Measurements from ENCODE around the gene SLC12A4. TPM values are rescaled to one million over a fixed set of nuclear protein-coding genes. Genes with fewer than 3 reads are reported as not detected.

Gene SLC12A4
- total and polyA plus RNA-seq, 2 of the 13 experiments (the other 11 are each of a cell fraction or from before 2014, with no cell fraction given) = 65.1 to 84.3 TPM

DNA sequence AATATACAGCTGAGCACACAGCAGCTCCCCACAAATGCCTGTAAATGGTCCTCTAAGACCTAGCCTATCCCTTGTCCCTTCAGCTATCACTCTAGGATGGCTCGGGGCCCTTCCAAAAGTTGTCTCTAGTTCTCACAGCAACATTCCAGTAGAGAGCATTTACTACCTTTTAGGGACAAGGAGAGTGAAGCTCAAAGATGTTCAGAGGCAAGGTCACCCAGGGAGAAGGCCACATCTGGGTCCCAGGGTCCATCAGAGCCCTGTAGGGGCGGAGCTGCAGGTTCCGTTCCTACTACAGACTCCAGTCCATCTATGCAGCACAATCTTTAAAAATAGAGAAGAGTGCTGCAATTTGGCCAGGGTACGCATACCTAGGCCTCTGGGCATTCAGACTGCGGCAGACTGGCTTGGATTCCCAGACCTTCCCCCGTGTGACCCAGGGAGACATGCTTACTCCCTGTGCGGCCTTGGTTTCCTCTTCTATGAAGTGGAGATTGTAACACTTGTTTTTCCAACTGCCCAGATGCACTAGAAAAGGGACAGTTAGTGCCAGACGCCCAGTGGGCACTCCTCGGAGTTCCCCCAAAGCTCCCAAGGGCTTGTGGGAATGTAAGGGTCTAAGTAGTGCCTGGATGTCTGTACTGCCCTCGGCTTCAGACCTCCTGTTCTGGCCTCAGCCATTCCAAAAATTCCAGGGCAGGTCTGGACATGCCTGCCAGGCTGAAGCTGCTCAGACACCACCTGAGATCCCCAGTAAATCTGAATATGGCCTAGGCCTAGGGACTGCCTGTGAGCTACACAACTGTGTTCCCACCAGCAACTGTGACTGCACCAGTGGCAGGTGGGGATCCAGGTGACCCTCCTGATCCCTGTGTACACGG is 2.5 kb downstream of the SLC12A4 start:
- ChIA-PET POLR2A (interaction anchor here (0.5 to 12.9 kb wide), 25 partner anchors 9 to 404 kb away, joined by 3 to 226 read pairs (median 5); partner anchors contain the start of genes CTCF, CTRL, DDX28 and DPEP2), CTCF (ENCODE audit: low intra/inter-chr PET ratio, low total read pairs) (no interaction called here)
- Histone ChIP-seq H3K4me3 (replicated peaks in 1 of 3; ENCODE audit: insufficient read depth in 1 of 3, low read depth in 2 of 3, low read length in 3 of 3) (peak overlapping the region; percentile 89 to 91 (median 90)), H4K20me1 (ENCODE audit: insufficient read depth, low read length) (peaks cover 16% of the 10 kb centered on the region), H3K27ac (ENCODE audit: extremely low read length, insufficient read depth, low read length) (peak overlapping the region; percentile 75), H3K27me3 (ENCODE audit: control insufficient read depth in 1 of 2, insufficient read depth in 2 of 2, low read length in 2 of 2) (no peaks in the 10 kb centered on the region; a peak in 1 of 5 replicates), H3K4me1 (ENCODE audit: insufficient read depth, low read length) (peaks cover 58% of the 10 kb centered on the region), H3K9ac (ENCODE audit: insufficient read depth, low read depth, low read length) (peak overlapping the region; percentile 97), H3K9me3 (ENCODE audit: low read length) (no peaks in the 10 kb centered on the region), H3K36me3 (replicated peaks in 1 of 2; ENCODE audit: control insufficient read depth in 1 of 2, insufficient read depth in 2 of 2, low read length in 2 of 2) (peaks cover 20 to 27% of the 10 kb centered on the region in 2 experiments), H3K4me2 (ENCODE audit: low read depth, low read length) (peak overlapping the region; percentile 92), H3K79me2 (ENCODE audit: insufficient read depth, low read length) (peaks cover 68% of the 10 kb centered on the region), H2AFZ (ENCODE audit: low read length) (no peak overlapping the region)
- FAIRE-seq = peak; percentile 72
- peak; percentile 39 for DNase-seq (ENCODE audit: low spot score)
- intact Hi-C loops (cut with micrococcal nuclease; ENCODE audit: unreplicated experiment) (no loop called here), in situ Hi-C loops (cut with HindIII; ENCODE audit: extremely low pct_ligation_motif_present, low pct_unique_long_range_greater_than_20kb) (no loop called here)
- BruUV-seq (replicated peaks) = TSS peak; percentile 64
- ATAC-seq = peak; percentile 11
- WGBS (ENCODE audit: low lambda C conversion rate) = 29% methylated on average over 10 of the region's 11 CpGs
- TF ChIP-seq, protein P1, sequence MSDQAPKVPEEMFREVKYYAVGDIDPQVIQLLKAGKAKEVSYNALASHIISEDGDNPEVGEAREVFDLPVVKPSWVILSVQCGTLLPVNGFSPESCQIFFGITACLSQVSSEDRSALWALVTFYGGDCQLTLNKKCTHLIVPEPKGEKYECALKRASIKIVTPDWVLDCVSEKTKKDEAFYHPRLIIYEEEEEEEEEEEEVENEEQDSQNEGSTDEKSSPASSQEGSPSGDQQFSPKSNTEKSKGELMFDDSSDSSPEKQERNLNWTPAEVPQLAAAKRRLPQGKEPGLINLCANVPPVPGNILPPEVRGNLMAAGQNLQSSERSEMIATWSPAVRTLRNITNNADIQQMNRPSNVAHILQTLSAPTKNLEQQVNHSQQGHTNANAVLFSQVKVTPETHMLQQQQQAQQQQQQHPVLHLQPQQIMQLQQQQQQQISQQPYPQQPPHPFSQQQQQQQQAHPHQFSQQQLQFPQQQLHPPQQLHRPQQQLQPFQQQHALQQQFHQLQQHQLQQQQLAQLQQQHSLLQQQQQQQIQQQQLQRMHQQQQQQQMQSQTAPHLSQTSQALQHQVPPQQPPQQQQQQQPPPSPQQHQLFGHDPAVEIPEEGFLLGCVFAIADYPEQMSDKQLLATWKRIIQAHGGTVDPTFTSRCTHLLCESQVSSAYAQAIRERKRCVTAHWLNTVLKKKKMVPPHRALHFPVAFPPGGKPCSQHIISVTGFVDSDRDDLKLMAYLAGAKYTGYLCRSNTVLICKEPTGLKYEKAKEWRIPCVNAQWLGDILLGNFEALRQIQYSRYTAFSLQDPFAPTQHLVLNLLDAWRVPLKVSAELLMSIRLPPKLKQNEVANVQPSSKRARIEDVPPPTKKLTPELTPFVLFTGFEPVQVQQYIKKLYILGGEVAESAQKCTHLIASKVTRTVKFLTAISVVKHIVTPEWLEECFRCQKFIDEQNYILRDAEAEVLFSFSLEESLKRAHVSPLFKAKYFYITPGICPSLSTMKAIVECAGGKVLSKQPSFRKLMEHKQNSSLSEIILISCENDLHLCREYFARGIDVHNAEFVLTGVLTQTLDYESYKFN (CRISPR knock-in tag; conservative IDR thresholded peaks at IDR 0.05) = peak; percentile 45
- TF ChIP-seq KDM4B (CRISPR knock-in tag; IDR thresholded peaks at IDR 0.05) (no peak), ZNF724P (CRISPR knock-in tag; IDR thresholded peaks at IDR 0.05; ENCODE audit: borderline replicate concordance) (no peak), CBX5 (CRISPR knock-in tag; IDR thresholded peaks at IDR 0.05; ENCODE audit: borderline replicate concordance) (0 out of 2 replicates have a peak, but pooled peaks have one; percentile 10), ZMAT3 (CRISPR knock-in tag; conservative IDR thresholded peaks at IDR 0.05) (peak; percentile 54), MNT (IDR thresholded peaks at IDR 0.05) (no peak), ZBTB8A (CRISPR knock-in tag; IDR thresholded peaks at IDR 0.05; ENCODE audit: borderline replicate concordance, low read depth) (no peak), MXD4 (CRISPR knock-in tag; IDR thresholded peaks at IDR 0.05) (no peak), MYC (CRISPR knock-in tag; IDR thresholded peaks at IDR 0.05; ENCODE audit: borderline replicate concordance) (no peak), RXRB (CRISPR knock-in tag; IDR thresholded peaks at IDR 0.05; ENCODE audit: borderline replicate concordance) (peak; percentile 85), RARA (CRISPR knock-in tag; IDR thresholded peaks at IDR 0.05) (0 out of 2 replicates have a peak, but pooled peaks have one; percentile 12), PLRG1 (conservative IDR thresholded peaks at IDR 0.05) (no peak), ZFY (CRISPR knock-in tag; IDR thresholded peaks at IDR 0.05) (peak; percentile 68)
- TF ChIP-seq, protein P2, sequence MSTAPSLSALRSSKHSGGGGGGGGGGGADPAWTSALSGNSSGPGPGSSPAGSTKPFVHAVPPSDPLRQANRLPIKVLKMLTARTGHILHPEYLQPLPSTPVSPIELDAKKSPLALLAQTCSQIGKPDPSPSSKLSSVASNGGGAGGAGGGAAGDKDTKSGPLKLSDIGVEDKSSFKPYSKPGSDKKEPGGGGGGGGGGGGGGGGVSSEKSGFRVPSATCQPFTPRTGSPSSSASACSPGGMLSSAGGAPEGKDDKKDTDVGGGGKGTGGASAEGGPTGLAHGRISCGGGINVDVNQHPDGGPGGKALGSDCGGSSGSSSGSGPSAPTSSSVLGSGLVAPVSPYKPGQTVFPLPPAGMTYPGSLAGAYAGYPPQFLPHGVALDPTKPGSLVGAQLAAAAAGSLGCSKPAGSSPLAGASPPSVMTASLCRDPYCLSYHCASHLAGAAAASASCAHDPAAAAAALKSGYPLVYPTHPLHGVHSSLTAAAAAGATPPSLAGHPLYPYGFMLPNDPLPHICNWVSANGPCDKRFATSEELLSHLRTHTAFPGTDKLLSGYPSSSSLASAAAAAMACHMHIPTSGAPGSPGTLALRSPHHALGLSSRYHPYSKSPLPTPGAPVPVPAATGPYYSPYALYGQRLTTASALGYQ (CRISPR knock-in tag; IDR thresholded peaks at IDR 0.05) = no peak
- TF ChIP-seq, protein P3, sequence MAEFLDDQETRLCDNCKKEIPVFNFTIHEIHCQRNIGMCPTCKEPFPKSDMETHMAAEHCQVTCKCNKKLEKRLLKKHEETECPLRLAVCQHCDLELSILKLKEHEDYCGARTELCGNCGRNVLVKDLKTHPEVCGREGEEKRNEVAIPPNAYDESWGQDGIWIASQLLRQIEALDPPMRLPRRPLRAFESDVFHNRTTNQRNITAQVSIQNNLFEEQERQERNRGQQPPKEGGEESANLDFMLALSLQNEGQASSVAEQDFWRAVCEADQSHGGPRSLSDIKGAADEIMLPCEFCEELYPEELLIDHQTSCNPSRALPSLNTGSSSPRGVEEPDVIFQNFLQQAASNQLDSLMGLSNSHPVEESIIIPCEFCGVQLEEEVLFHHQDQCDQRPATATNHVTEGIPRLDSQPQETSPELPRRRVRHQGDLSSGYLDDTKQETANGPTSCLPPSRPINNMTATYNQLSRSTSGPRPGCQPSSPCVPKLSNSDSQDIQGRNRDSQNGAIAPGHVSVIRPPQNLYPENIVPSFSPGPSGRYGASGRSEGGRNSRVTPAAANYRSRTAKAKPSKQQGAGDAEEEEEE (CRISPR knock-in tag; IDR thresholded peaks at IDR 0.05; ENCODE audit: borderline replicate concordance) = no peak
